Fibroblast of skin of left quadriceps (primary cell): ENCODE data around the gene FMN2.

Experiments
- DNase-seq, 2 experiments: peaks; one replicate each; pipeline ENCODE4 v3.0.0-alpha.2; 2013; ENCODE audit warnings: low read depth in 2 of 2

The FMN2 gene

GRCh38 chr1:240091614-240092300, at the start of gene FMN2:
Gene FMN2, plus strand, starts transcription at chr1:240091883. Its CDS starts 227 bp downstream, at chr1:240092110.
- DNase-seq = peak in 1 of 2 experiments; percentile 47

DNA sequence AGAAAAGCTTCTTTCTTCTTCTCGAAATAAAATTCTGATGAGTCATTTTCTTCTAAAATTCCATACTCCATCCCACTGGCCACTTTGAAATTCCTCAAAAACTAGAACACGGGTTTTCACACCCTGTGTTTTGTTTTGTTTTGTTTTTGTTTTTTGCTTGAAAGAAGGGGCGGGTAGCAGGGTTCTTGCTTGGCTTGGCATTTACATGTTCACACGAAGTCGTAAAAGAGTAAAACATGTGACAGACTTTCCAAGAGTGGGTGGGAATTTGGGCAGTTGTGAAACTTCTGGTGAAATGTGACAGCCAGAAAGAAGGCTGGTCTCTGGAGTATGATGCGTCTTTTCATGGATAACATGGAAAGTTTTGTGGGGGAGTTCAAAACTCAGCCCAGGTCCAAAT, 47.1 kb upstream of the FMN2 start:
- no peak for DNase-seq

DNA sequence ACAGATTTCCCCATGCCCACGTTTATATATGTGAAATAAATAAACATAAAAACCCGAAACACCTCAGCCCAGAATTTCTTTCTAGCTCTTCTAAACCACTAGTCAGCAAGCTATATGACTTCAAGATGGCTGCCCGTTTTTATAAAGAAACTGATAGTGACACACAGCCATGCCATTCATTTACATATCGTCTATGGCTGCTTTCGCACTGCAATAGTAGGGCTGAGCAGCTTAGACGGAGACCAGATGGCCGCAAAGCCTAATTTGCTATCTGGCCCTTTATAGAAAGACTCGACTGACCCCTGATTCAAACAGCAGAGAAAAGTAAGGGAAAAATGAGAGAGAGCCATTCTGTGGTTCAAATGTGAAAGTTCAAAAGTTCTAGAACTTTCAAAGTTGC, 45.7 kb upstream of the FMN2 start:
- no peak for DNase-seq

DNA sequence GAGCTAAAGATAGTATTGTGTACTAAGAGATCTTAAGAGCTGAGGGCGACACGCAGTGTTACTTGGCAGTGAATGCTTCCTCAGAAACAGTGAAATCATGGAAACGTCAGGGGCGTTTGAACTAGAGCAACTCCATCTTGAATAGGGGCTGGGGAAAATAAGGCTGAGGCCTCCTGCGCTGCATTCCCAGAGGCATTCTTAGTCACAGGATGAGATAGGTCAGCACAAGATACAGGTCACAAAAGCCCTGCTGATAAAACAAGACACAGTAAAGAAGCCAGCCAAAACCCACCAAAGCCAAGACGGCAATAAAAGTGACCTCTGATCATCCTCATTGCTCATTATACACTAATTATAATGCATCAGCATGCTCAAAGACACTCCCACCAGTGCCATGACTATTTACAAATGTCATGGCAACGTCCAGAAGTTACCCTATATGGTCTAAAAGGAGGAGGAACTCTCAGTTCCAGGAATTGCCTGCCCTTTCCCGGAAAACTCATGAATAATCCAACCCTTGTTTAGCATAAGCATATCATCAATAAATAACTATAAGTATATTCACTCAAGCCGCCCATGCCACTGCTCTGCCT, 37.5 kb upstream of the FMN2 start:
- DNase-seq = no peak

DNA sequence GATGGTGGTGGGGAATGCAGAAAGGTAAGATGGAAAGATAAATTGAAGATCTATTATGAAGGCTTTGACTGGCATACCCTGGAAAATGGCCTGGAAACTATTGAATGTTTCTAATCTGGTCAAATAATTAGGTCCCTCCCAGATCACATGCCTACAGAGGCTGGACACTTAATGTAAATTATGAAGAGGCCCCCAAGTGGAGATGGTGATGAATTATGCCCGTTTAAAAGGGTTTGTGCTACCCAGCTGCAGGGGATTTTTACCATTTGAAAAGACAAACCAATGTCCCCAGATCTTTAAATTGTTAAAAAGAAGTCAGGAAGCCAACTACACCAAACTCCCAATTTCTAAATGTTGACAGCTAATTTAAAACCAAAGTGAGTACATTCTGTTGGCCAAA, 35.7 kb upstream of the FMN2 start:
- DNase-seq = no peak

DNA sequence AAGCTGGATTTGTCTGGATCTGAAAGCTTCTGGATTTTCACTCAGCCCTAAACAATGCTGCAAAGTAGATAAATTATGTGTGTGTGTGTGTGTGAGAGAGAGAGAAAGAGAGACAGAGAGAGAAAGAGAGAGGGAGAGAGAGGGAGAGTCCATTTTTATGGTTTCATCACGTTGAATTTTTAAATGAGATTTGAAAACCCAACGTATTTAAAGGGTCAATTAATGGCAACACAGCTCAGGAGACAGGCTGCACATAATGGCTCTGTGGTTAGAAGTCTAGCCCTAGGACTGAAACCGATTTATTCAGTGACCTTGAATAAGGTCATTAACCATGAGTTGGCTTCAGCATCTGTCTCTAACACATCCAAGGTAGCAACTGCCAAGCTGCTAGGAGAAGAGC, 35.3 kb upstream of the FMN2 start:
- no peak for DNase-seq

GRCh38 chr1:240058049-240058448, 33.6 kb upstream of the FMN2 start:
- DNase-seq = no peak

DNA sequence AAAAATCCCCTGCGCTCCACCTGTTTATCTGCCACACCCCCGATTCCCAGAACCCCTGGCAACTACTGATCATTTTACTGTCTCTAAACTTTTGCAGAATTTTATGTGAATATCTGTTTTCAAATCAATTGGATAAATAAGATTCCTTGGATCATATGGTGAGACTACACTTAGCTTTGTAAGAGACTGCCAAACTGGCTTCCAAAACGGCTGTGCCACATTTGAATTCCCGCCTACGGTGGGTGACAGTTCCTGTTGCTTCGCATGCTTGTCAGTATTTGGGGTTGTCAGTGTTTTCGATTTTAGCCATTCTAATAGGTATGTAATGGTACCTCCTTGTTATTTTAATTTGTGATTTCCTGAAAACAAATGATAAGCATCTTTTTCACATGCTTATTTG, 22.7 kb upstream of the FMN2 start:
- DNase-seq = no peak

DNA sequence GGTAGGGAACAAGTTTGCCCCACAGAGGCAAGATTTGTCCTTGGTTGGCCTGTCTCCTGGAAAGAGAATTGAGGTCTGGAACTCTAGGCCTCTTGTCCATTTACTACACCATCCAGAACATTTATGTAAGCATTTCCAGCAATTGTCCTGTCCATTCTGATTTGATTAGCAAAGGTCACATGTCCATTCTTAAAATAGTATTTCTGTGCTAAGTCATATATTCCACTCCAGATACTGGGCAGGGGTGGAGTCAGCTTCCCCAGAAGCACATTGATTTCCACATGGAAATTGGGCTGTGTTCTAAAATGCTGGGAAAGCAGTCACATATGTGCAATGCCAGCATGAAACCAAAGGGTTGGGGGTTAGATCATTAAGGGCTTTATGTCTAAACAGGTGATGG, 21.5 kb upstream of the FMN2 start:
- no peak for DNase-seq

DNA sequence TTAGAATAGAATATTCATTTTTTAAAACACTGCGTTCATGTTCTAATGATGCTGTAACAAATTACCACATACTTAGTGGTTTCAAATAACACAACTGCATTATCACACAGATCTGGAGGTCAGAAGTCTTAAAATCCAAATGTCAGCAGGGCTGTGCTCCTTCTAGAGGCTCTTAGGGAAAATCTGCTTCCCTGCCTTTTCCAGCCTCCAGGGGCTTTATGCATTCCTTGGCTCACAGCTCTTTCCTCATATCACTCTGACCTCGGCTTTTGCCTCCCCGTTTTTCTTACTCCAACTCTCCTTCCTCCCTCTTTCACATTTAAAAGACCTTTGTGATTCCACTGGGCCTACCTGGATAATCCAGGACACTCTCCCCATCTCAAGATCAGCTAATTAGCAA, 18.6 kb upstream of the FMN2 start:
- no peak for DNase-seq

DNA sequence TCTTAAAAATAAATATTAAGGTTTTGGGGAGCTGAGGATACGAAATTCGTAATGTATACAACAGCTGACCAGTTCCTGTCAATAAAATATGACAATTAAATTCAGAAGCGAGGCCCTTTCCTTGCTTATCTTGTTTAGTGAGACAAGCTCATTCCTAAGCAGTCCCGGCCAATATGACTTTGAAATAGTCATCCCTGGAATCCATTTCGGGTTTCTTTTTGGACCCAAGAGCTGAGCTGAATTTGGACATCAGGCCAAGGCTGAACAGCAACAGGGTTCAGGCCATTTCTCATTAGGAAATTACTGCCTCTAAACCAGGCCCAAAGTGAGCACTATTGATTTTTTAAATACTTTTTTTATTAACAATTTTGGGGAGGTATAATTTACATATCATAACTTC, 17.3 kb upstream of the FMN2 start:
- DNase-seq = no peak

DNA sequence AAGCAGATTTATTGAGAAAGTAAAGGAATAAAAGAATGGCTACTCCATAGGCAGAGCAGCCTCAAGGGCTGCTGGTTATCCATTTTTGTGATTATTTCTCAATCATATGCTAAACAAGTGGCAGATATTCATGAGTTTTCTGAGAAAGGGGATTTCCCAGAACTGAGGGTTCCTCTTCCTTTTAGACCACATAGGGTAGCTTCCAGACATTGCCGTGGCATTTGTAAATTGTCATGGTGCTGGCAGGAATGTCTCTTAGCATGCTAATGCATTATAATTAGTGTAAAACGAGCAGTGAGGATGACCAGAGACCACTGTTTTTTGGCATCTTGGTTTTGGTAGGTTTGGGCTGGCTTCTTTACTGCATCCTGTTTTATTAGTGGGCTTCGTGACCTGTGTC, 16.8 kb upstream of the FMN2 start:
- no peak for DNase-seq

DNA sequence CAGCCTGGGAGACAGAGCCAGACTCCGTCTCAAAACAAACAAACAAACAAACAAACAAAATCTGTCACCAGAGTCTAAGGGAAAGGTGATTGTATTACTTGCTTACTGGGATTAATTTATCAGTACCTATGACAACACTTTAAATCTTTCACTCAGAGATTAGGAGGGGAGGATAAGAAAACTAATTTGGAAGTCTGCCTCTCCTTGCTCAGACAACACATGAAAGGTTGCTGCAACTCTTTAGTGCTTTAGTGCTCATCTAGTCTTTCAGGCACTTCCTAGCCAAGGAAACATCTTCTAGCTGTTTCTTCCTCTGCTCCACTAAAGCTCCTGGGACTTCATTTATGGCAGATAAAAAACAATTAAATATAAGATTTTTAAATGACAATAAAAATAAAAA, 7.3 kb upstream of the FMN2 start:
- no peak for DNase-seq

DNA sequence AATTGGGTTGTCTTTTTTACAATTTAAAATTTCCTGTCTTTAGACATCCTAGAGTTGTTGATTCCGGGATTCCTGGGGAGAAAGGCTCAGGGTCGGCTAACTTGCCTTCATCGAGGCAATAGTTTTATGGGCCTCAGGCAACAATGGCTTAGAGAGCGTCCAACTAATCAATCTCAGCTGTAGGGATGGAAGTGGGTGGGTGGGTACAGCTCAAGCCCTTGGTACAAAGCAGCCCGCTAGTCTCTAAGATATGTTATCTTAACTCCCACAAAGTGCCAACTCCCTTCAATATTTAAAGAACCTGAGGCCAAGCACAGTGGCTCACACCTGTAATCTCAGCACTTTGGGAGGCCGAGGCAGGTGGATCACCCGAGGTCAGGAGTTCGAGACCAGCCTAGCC, 6.9 kb upstream of the FMN2 start:
- DNase-seq = no peak

- peak; percentile 66 to 71 for DNase-seq
Observed at GRCh38 chr1:240086726-240087125, 5.0 kb upstream of the FMN2 start.

DNA sequence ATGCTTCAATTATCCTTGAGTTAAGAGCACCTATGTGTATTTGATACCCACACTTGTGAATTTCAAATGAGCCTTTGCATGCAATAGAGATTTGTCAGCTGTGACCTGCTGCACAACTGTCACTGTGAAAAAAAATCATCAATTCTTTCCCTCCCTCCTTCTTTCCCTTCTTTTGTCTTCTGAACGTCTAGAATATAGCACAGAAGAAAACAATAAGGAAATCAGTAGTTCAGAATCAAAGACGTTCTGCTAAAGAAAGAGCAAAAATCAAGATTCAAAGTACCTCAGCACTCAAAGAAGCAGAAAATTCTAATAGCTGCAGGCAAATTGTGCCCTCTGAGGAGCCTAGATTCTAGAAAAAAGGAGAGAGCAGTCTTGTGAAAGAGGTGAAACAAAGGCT, 1.7 kb upstream of the FMN2 start:
- DNase-seq = no peak

DNA sequence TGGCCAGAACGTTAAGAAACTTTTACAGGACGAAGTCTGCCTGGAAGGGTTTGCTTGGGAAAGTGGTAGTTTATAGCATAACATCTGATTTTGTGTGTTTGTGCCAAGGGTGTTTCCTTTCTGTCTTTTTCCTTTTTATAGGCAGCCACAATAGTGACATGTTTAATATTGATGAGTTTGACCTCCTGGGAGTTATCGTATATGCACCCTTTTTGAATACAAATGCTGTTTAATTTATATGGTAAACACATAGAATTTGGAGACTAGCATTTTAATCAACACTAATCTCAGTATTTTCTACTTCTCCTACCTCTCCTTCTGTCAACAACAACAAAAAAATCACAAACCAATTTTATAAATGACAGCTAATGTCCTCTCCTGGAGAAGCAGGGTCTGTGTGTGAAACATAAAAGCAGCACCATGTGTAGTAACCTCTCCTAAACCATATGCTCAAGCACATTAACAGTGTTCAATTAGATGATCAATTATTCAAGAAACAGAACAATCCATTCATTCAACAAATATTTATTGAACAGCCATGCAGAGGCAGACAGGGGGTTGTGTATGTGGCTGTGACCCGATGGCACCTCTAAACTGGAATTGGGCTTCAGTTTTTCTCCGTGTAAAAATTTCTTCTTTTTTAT, 604 bp upstream of the FMN2 start:
- DNase-seq = no peak

DNA sequence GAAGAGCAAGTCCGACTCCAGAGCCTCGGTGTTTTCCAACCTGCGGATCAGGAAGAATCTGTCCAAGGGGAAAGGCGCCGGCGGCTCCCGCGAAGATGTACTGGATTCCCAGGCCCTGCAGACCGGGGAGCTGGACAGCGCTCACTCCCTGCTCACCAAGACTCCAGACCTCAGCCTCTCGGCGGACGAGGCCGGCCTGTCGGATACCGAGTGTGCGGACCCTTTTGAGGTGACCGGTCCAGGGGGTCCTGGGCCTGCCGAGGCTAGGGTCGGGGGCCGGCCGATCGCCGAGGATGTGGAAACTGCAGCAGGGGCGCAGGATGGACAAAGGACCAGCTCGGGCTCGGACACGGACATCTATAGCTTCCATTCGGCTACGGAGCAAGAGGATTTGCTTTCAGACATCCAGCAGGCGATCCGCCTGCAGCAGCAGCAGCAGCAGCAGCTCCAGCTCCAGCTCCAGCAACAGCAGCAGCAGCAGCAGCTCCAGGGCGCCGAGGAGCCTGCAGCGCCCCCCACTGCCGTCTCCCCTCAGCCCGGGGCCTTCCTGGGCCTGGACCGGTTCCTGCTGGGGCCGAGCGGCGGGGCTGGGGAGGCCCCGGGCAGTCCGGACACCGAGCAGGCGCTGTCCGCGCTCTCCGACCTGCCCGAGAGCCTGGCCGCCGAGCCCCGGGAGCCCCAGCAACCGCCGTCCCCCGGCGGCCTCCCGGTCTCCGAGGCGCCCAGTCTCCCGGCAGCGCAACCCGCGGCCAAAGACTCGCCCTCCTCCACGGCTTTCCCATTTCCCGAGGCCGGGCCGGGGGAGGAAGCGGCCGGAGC, 827 bp downstream of the FMN2 start:
- DNase-seq = no peak

- no peak for DNase-seq
Observed at GRCh38 chr1:240093120-240093961, 1.7 kb downstream of the FMN2 start.

DNA sequence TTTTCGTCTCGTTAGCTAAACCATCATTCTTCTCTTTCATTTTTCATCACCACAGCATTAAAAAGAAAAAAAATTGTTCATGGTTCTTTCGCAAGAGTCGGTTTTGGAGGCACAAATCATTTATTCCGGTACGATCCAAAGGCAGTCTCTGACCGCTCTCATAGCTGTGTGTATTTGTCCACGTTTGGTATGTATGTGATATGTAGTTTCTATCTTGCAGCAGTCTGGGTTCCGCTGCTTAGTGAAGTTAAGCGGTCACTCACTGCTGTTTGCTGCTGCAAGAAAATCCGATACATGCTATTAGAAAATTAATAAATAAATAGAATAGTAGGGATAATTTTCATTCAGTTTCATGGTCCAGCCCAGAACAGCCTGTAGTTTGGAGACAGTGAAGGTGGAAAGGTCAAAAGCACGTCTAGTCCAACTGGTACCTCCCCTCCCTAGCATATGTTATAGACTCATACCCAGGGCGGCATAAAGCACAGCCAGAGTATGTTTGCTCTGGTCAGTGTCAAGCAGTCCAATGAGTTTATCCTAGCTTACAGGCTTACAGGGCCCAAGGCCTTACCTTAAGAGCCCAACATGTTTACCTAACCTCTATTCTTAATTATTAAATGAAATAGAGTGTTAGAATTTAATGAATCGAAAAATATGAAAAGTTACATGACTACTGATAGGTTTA, 2.5 kb downstream of the FMN2 start:
- DNase-seq = no peak

GRCh38 chr1:240096974-240097373, 5.3 kb downstream of the FMN2 start:
- DNase-seq = no peak
